CD4-positive, CD25-positive, alpha-beta regulatory T cell (primary cell): ENCODE results near the gene ZNF267. TPM values are rescaled to one million over a fixed set of nuclear protein-coding genes. Genes with fewer than 3 reads are reported as not detected.

Experiments used
- ATAC-seq, 2 donors: fragments of 150-1000 bp; cut with Tn5 transposase; one replicate each; pipeline ENCODE4 v1.10.0; 2021; ENCODE audit warnings: low read depth in 2 of 2, moderate number of reproducible peaks in 2 of 2, moderate library complexity in 1 of 2
- DNase-seq, 3 donors: peaks; one replicate each; pipeline versions ENCODE4 v3.0.0 to v3.0.0-alpha.2; 2012 to 2022; ENCODE audit warnings: mixed read lengths in 1 of 3
- H3K27ac ChIP-seq: one replicate; pipeline ENCODE4 v1.7.0; 2013; ENCODE audit warnings: mild to moderate bottlenecking, low read length; ENCODE audit not compliant: insufficient read depth, poor library complexity, severe bottlenecking
- H3K27me3 ChIP-seq: one replicate; pipeline ENCODE4 v1.7.0; 2013; ENCODE audit warnings: low read length; ENCODE audit not compliant: control insufficient read depth, insufficient read depth
- H3K36me3 ChIP-seq: one replicate; pipeline ENCODE4 v1.7.0; 2013; ENCODE audit warnings: mild to moderate bottlenecking, low read length, moderate library complexity; ENCODE audit not compliant: control insufficient read depth, insufficient read depth
- H3K4me1 ChIP-seq: 2 replicates; pipeline ENCODE4 v1.7.0; 2013; ENCODE audit warnings: mild to moderate bottlenecking, low read length; ENCODE audit not compliant: insufficient read depth, control insufficient read depth, poor library complexity, severe bottlenecking
- H3K4me3 ChIP-seq: one replicate; pipeline ENCODE4 v1.7.0; 2013; ENCODE audit warnings: low read depth, mild to moderate bottlenecking, low read length, moderate library complexity
- H3K9me3 ChIP-seq, 2 experiments: 1 replicate in 1 of 2; 2 replicates in 1 of 2; pipeline ENCODE4 v1.7.0; 2013; ENCODE audit warnings: low read length in 2 of 2, mild to moderate bottlenecking in 1 of 2, moderate library complexity in 1 of 2; ENCODE audit not compliant: control insufficient read depth in 2 of 2
- H3K27ac Mint-ChIP-seq, 3 donors: one replicate each; pipeline ENCODE4 v1.8.0; 2020 to 2022; ENCODE audit warnings: mild to moderate bottlenecking in 3 of 3, mixed read lengths in 3 of 3, moderate library complexity in 2 of 3
- H3K27me3 Mint-ChIP-seq: one replicate; pipeline ENCODE4 v1.8.0; 2022; ENCODE audit warnings: mild to moderate bottlenecking, mixed read lengths
- H3K36me3 Mint-ChIP-seq: one replicate; pipeline ENCODE4 v1.8.0; 2020; ENCODE audit warnings: mixed read lengths
- H3K4me1 Mint-ChIP-seq, 4 donors: one replicate each; pipeline ENCODE4 v1.8.0; 2020 to 2022; ENCODE audit warnings: mixed read lengths in 4 of 4, mild to moderate bottlenecking in 1 of 4
- H3K4me3 Mint-ChIP-seq, 4 donors: one replicate each; pipeline ENCODE4 v1.8.0; 2020 to 2022; ENCODE audit warnings: mild to moderate bottlenecking in 4 of 4, mixed read lengths in 4 of 4, moderate library complexity in 3 of 4
- H3K9me3 Mint-ChIP-seq, 7 donors: one replicate each; pipeline ENCODE4 v1.8.0; 2020 to 2022; ENCODE audit warnings: mixed read lengths in 7 of 7, mild to moderate bottlenecking in 3 of 7, moderate library complexity in 2 of 7
- polyA plus RNA-seq, 4 donors: library from polyadenylated mRNA; unstranded; fragments of 300-500 nt; fragmentation: Illumina TruSeq; gene quantifications; one replicate each; pipeline ENCODE4 v1.2.3, GENCODE V29; 2021
- total RNA-seq: library from RNA; stranded (reverse); gene quantifications from one replicate; pipeline ENCODE4 v1.2.3, GENCODE V29; 2022

The ZNF267 gene
- total and polyA plus RNA-seq, 5 donors from 2014 or later, result 13.9 to 71.3 (median 16.8) TPM

- H3K36me3 ChIP-seq, result no peaks in the 10 kb centered on the region
- Mint-ChIP-seq H3K27me3 (no peaks in the 10 kb centered on the region), H3K4me1 (peaks cover 3 to 28% (median 17%) of the 10 kb centered on the region in 4 donors), H3K4me3 (peak overlapping the region in 1 of 4 donors; percentile 32), H3K36me3 (no peaks in the 10 kb centered on the region), H3K27ac (peak overlapping the region in 2 of 3 donors; percentile 29 to 66), H3K9me3 (no peaks in the 10 kb centered on the region)
- H3K9me3 ChIP-seq, result no peaks in the 10 kb centered on the region
- H3K27me3 ChIP-seq, result no peaks in the 10 kb centered on the region
- peaks cover 18% of the 10 kb centered on the region for H3K4me1 ChIP-seq
- H3K4me3 ChIP-seq, result peak overlapping the region; percentile 51
- H3K27ac ChIP-seq, result no peak overlapping the region
- DNase-seq (no peak), ATAC-seq (peak; percentile 12 to 40)
These were observed 12.2 kb upstream of the ZNF267 start for GRCh38 chr16:31861455-31861854.

DNA sequence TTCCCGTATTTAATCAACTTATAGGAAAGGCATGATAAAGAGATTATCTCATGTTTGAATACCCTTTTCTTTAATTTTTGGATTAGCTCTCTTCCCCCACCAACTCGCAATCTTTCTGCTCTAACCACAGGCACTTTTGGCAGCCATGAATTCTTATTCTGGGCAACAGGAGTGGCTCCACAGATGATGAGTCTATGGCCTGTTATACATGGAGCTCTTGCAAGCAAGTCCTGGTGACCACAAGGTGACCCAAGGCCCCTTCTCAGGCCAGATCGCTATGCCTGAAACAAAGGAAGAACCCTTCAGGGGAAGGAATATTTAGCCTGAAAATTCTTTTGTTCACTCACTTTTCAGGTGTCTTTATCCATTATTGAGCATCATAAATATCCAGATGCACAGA lies 10.8 kb upstream of the ZNF267 start:
- no peak overlapping the region for H3K27ac ChIP-seq
- H3K36me3 Mint-ChIP-seq, result no peaks in the 10 kb centered on the region
- H3K27me3 ChIP-seq, result no peaks in the 10 kb centered on the region
- no peak overlapping the region for H3K4me3 ChIP-seq
- no peak overlapping the region for H3K4me3 Mint-ChIP-seq
- peak overlapping the region in 1 of 3 donors; percentile 29 for H3K27ac Mint-ChIP-seq
- no peaks in the 10 kb centered on the region for H3K9me3 ChIP-seq
- H3K36me3 ChIP-seq, result no peaks in the 10 kb centered on the region
- H3K27me3 Mint-ChIP-seq, result no peaks in the 10 kb centered on the region
- DNase-seq (no peak), ATAC-seq (no peak)
- peaks cover 3 to 30% (median 17%) of the 10 kb centered on the region in 4 donors for H3K4me1 Mint-ChIP-seq
- H3K4me1 ChIP-seq, result peaks cover 18% of the 10 kb centered on the region
- no peaks in the 10 kb centered on the region for H3K9me3 Mint-ChIP-seq

DNA sequence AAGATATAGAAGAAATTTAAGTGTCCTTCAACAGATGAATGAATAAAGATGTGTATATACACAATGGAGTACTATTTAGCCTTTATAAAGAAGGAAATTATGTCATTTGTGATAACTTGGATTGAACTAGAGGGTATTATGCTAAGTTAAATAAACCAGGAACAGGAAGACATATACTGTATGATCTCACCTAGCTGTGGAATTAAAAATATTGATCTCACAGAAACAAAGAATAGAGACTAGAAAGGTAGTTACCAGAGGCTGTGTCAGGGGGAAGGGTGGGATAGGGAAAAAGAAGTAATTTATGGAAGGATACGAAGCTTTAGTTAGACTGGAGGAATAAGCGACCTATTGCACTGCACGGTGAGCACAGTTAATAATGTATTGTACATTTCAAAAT lies 5.4 kb upstream of the ZNF267 start:
- Histone ChIP-seq H3K27ac (no peak overlapping the region), H3K36me3 (no peaks in the 10 kb centered on the region), H3K9me3 (no peaks in the 10 kb centered on the region), H3K27me3 (no peaks in the 10 kb centered on the region), H3K4me1 (peaks cover 47% of the 10 kb centered on the region), H3K4me3 (no peak overlapping the region)
- H3K27me3 Mint-ChIP-seq, result no peaks in the 10 kb centered on the region
- peak overlapping the region in 2 of 4 donors; percentile 49 to 71 for H3K4me3 Mint-ChIP-seq
- H3K36me3 Mint-ChIP-seq, result no peaks in the 10 kb centered on the region
- DNase-seq, result no peak
- H3K4me1 Mint-ChIP-seq, result peaks cover 14 to 58% (median 36%) of the 10 kb centered on the region in 4 donors
- no peak for ATAC-seq
- H3K9me3 Mint-ChIP-seq, result peaks cover 0 to under 1% (median 0%) of the 10 kb centered on the region in 7 donors
- H3K27ac Mint-ChIP-seq, result peak overlapping the region; percentile 43 to 80 (median 56)

- H3K27ac ChIP-seq, result peak overlapping the region; percentile 87
- H3K9me3 ChIP-seq, result no peaks in the 10 kb centered on the region
- Mint-ChIP-seq H3K4me3 (peak overlapping the region; percentile 71 to 89 (median 79)), H3K27me3 (peaks cover 5% of the 10 kb centered on the region), H3K27ac (peak overlapping the region in 2 of 3 donors; percentile 80 to 91), H3K4me1 (peaks cover 14 to 62% (median 39%) of the 10 kb centered on the region in 4 donors), H3K36me3 (no peaks in the 10 kb centered on the region), H3K9me3 (peaks cover 0 to 2% (median 0%) of the 10 kb centered on the region in 7 donors)
- DNase-seq, result peak; percentile 70 to 81 (median 79)
- ATAC-seq, result peak in 1 of 2 donors; percentile 9
- H3K4me3 ChIP-seq, result peak overlapping the region; percentile 67
- peaks cover 50% of the 10 kb centered on the region for H3K4me1 ChIP-seq
- H3K36me3 ChIP-seq, result no peaks in the 10 kb centered on the region
- no peaks in the 10 kb centered on the region for H3K27me3 ChIP-seq
These were observed 4.9 kb upstream of the ZNF267 start for GRCh38 chr16:31868691-31869167.

- peaks cover 6% of the 10 kb centered on the region for H3K27me3 Mint-ChIP-seq
These were observed 4.0 kb upstream of the ZNF267 start for GRCh38 chr16:31869511-31870201.

DNA sequence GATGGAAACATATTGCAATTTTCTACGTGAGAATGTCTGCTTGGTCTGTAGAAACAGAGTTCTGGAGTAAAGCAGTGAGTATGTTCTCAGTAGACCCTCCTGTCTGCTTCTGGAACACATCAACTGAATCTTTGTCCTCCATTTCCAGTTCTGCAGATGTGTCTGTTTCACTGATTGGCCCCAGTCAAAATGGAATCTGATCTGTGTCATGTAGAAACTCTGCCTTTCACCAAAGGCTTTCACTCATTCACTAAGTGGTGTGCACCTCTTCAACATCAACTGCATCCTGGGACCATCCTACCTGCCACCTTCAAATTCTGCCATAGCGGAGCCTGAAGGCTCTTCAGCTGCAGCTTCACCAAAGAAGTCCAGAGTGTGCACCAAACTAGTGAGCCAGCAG lies 2.8 kb upstream of the ZNF267 start:
- ATAC-seq (no peak), DNase-seq (no peak)
- Histone ChIP-seq H3K27ac (peak overlapping the region; percentile 87), H3K27me3 (no peaks in the 10 kb centered on the region), H3K9me3 (no peaks in the 10 kb centered on the region), H3K36me3 (peaks cover 4% of the 10 kb centered on the region), H3K4me1 (peaks cover 64% of the 10 kb centered on the region), H3K4me3 (peak overlapping the region; percentile 67)
- Mint-ChIP-seq H3K4me3 (peak overlapping the region in 2 of 4 donors; percentile 45 to 46), H3K36me3 (peaks cover 11% of the 10 kb centered on the region), H3K27ac (peak overlapping the region; percentile 59 to 81 (median 80)), H3K27me3 (peaks cover 6% of the 10 kb centered on the region), H3K9me3 (peaks cover 0 to 2% (median 0%) of the 10 kb centered on the region in 7 donors), H3K4me1 (peaks cover 17 to 71% (median 43%) of the 10 kb centered on the region in 4 donors)

More at GRCh38 chr16:31869511-31870201, 4.0 kb upstream of the ZNF267 start:
- peaks cover 57% of the 10 kb centered on the region for H3K4me1 ChIP-seq
- Mint-ChIP-seq H3K4me3 (peak overlapping the region; percentile 39 to 81 (median 74)), H3K9me3 (peaks cover 0 to 2% (median 0%) of the 10 kb centered on the region in 7 donors), H3K27ac (peak overlapping the region; percentile 80 to 91 (median 82)), H3K36me3 (peaks cover 6% of the 10 kb centered on the region), H3K4me1 (peaks cover 14 to 64% (median 40%) of the 10 kb centered on the region in 4 donors)
- H3K4me3 ChIP-seq, result peak overlapping the region; percentile 67
- no peaks in the 10 kb centered on the region for H3K36me3 ChIP-seq
- H3K27ac ChIP-seq, result peak overlapping the region; percentile 87
- peak; percentile 82 to 84 for ATAC-seq
- H3K27me3 ChIP-seq, result no peaks in the 10 kb centered on the region
- no peaks in the 10 kb centered on the region for H3K9me3 ChIP-seq
- DNase-seq, result peak; percentile 75 to 93 (median 88)

GRCh38 chr16:31871510-31871909 lies 2.1 kb upstream of the ZNF267 start:
- Mint-ChIP-seq H3K9me3 (peaks cover 0 to 2% (median 0%) of the 10 kb centered on the region in 7 donors), H3K27me3 (peaks cover 6% of the 10 kb centered on the region), H3K4me1 (peaks cover 24 to 78% (median 49%) of the 10 kb centered on the region in 4 donors), H3K27ac (peak overlapping the region in 2 of 3 donors; percentile 20 to 92), H3K36me3 (peaks cover 14% of the 10 kb centered on the region), H3K4me3 (peak overlapping the region in 2 of 4 donors; percentile 12 to 33)
- Histone ChIP-seq H3K4me3 (no peak overlapping the region), H3K36me3 (peaks cover 9% of the 10 kb centered on the region), H3K27ac (no peak overlapping the region), H3K9me3 (no peaks in the 10 kb centered on the region), H3K4me1 (peaks cover 70% of the 10 kb centered on the region), H3K27me3 (no peaks in the 10 kb centered on the region)
- no peak for ATAC-seq
- DNase-seq, result no peak
